Measurements from ENCODE around the gene MOSPD2. TPM values are rescaled to one million over a fixed set of nuclear protein-coding genes. Genes with fewer than 3 reads are reported as not detected.
A peak's percentile ranks its signal among the peaks of the same experiment; 100 is the strongest.

Gene MOSPD2
- total RNA-seq, 4 donors from 2014 or later, result 19.0 to 35.8 (median 21.9) TPM

- no peak for TF ChIP-seq CTCF (IDR thresholded peaks at IDR 0.05)
- ATAC-seq (ENCODE audit: low FRiP score) (no peak), DNase-seq (ENCODE audit: low spot score) (no peak)
Observed at GRCh38 chrX:14902537-14902936, 29.3 kb downstream of the MOSPD2 start.

- no peak for ATAC-seq (ENCODE audit: low FRiP score)
- TF ChIP-seq CTCF (IDR thresholded peaks at IDR 0.05), result no peak
Observed at GRCh38 chrX:14903891-14904290, 30.7 kb downstream of the MOSPD2 start.

GRCh38 chrX:14913241-14913640 lies 40.0 kb downstream of the MOSPD2 start:
- TF ChIP-seq CTCF (IDR thresholded peaks at IDR 0.05), result no peak
- no peak for DNase-seq (ENCODE audit: low spot score)
- ATAC-seq (ENCODE audit: low FRiP score), result no peak

More at GRCh38 chrX:14903891-14904290, 30.7 kb downstream of the MOSPD2 start:
- no peak for DNase-seq (ENCODE audit: low spot score)

- no peak for ATAC-seq (ENCODE audit: low FRiP score)
- no peak for DNase-seq (ENCODE audit: low spot score)
- no peak for TF ChIP-seq CTCF (IDR thresholded peaks at IDR 0.05)
Observed at GRCh38 chrX:14915596-14915995, 42.4 kb downstream of the MOSPD2 start.

- DNase-seq (ENCODE audit: low spot score) (no peak), ATAC-seq (ENCODE audit: low FRiP score) (peak; percentile 41)
- TF ChIP-seq CTCF (IDR thresholded peaks at IDR 0.05), result no peak
Observed at GRCh38 chrX:14916017-14916674, 42.9 kb downstream of the MOSPD2 start.

- no peak for TF ChIP-seq CTCF (IDR thresholded peaks at IDR 0.05)
- ATAC-seq (ENCODE audit: low FRiP score) (no peak), DNase-seq (ENCODE audit: low spot score) (no peak)
Observed at GRCh38 chrX:14919407-14919806, 46.2 kb downstream of the MOSPD2 start.

- ATAC-seq (ENCODE audit: low FRiP score) (no peak), DNase-seq (ENCODE audit: low spot score) (no peak)
- TF ChIP-seq CTCF (IDR thresholded peaks at IDR 0.05), result no peak
Observed at GRCh38 chrX:14920196-14920595, 47.0 kb downstream of the MOSPD2 start.

All from omental fat pad (tissue), 4 donors.